Stimulated activated naive CD4-positive, alpha-beta T cell treated with Interleukin-2 at 50 U/mL for 16 hours (primary cell): ENCODE measurements around the gene TBCD.
A peak's percentile ranks its signal among the peaks of the same experiment; 100 is the strongest.

Source experiments
- DNase-seq: peaks from one replicate; lab custom pipeline; 2025; lab: John Stamatoyannopoulos, UW

The TBCD gene

DNA sequence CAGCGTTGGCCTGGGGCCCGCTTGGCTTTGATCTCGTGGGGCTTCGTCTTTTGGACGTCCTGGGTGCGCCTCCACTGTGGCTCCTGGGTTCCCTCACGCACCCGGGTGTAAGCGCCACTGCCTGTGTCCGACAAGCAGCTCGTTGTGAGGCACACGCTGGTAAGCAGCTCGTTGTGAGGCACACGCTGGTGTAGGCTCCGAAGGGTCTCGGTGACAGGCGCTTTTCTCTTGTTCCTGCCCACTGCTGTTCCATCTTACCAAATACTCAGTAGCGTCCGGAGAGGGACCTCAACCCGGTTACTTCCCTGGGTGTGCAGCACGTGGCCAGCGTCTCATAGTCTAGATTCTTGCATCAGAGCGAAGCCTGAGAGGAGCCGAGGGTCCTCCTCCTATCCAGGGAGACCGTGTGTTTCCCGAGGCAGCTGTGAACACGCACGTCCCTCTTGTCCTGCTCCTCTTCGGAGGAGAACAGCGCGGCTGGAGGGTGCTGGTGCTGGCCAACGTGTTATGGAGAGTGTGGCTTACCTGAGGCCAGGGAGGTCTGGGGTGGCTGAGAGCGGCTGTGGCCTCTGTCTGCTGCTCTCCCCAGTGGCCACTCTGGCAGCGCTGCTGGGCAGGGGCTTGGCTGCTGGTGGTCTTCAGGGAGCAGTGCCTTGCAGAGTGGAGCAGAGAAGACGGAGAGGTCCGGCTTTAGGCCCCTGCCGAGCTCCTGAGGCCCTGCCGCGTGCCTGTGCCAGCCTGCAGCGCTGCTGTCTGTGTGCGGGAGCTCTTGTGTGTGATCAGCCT is 120.1 kb downstream of the TBCD start:
- DNase-seq = no peak

GRCh38 chr17:82872591-82873520 is 121.0 kb downstream of the TBCD start:
- no peak for DNase-seq

- DNase-seq = no peak
These were observed 121.7 kb downstream of the TBCD start for GRCh38 chr17:82873521-82873920.

- no peak for DNase-seq
These were observed 122.4 kb downstream of the TBCD start for GRCh38 chr17:82874011-82874835.

- DNase-seq = no peak
These were observed 123.6 kb downstream of the TBCD start for GRCh38 chr17:82875407-82875856.

DNA sequence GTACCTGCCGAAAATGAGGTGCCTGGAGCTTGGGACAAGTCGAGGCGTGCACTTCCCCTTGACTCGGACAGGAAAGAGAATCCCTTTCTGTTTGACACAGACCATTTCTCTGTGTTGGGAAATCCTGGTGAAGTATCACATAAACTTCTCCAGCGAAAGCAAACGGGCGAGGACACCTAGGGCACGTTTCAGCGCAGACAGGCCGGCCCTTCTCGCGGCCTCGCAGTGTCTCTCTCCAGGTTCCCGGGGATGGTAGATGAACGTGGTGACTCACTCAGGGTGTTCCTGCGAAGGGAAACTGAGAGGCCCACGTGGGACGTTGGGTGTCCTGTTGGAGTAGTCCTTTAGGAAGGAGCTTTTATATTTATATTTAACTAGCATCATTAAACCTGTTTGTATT is 124.3 kb downstream of the TBCD start:
- no peak for DNase-seq

DNA sequence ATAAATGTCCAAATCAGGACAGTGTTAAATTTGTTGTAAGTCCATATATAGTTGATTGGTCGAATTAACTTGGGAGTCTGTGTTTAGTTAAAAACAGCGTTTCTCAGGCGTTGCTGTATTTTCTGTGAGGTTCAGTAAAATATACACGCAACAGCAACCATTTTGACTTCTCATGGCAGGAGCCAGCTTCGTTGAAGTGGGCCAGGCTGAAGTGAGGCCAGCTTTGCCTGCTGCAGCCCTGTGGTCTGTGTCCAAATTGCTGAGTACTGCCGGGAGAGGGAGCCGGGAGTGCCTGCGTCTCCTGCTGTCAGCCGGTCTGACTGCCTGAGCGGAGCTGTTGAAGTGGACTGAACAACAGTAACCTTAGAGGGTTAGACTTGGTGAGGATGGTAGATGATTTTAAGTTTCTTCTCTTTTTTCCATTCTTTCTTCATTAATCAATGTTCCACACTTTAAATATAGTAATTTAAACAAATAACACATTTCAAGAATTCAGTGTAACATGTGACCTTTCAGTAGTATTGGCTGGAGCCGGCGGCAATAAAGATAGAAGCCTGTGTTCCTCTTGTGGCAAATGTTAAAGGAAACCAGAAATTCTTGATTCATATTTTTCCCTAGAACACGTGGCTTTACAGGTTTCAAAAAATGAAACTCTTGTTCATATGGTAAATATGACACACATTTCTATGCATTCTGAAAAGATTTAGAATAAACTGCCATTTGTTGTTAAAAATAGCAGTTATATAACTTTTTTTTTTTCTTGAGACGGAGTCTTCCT is 124.9 kb downstream of the TBCD start:
- no peak for DNase-seq

- DNase-seq = no peak
These were observed 126.7 kb downstream of the TBCD start for GRCh38 chr17:82878527-82878926.

GRCh38 chr17:82879241-82879640 is 127.4 kb downstream of the TBCD start:
- DNase-seq = no peak

DNA sequence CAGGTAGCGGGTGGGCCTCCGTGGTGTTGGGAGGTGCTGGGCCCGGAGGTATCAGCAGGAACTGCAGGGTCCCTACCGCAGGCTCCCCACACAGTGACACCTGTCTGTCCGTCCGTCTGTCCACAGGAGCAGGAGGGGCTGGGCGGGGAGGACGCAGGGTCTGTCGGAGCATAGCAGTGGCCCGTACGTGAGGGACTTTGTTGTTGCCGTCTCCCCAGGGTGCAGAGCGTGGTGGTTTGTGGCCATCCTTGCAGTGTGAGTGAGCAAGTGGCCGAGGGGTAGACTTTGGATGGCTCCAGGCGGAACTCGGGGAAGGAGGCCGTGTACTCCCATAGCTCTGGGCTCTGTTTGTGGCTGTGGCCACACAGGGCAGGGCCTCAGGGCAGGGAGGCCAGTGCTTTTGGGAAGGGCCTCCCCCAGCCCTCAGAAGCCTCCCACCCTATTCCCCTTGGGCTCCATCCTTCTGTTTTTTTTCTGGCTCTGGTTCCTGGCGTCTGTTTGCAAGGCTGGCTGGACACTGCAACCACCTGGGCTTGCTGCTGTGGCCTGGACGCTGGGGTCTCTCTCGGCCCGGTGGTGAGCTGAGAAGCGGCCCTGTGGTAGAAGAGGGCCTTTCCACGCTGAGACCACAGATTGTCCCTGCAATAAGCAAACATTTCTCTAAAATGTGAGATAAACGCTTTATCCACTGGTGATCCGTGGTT is 128.9 kb downstream of the TBCD start:
- DNase-seq = no peak

DNA sequence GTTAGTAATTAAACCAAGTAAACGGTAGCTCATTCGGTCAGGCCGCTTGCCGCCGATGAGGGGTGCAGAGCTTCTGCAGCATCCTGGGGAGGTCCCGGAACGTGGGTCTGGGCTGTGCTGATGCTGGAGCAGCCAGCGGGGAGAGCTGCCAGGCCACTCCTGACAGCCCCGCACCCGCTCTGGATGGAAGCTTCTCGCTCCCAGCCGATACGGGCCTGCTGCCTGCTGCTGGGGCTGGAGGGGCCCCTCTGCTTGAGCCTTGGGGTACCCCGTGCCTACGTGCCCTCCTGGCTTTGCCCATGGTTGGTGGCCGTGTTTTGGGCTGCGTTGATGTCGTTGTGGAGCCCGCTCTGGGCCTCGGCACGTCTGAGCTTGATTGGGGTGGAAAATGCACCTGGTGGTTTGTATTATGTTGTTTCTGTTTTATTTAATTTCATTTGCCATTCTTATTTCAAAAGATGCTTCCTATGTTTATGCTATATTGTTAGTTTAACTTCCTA is 129.5 kb downstream of the TBCD start:
- DNase-seq = no peak

DNA sequence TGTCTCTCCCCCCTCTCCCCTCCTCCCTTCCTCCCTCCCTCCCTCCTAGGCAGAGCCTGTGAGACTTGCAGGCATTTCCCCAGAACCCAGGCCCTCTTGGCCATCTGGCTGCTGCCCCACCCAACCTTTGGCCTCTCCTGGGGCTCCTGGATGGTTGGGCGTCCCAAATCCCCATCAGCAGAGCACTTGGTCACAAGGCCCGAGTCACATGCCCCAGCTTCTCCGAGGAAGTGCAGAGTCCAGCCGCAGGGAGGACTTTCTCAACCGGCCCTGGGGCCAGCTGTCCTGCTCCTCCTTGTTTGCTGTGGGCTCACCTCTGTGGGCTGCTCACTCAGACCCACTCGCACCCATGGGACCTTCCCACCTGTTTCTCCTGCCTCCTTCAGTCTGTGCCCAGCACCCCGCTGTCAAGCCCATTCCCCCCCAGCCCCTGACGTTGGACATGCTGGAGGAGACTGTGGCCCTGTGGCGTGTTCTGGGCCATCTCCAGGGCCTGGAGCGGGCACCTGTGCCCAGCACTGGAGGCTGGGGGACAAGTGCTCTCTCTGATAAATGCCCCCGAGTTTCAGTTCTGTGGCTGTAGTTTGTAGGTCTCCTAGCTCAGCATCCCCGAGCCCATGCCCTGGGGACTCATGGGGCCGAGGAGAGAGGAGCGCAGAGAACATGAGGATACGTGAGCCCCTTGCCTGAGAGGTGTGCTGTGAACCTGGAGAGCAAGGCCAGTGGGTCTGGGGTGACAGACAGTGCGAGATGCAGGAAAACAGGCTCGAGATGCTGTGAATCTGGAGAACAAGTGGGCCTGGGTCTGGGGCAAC is 130.2 kb downstream of the TBCD start:
- DNase-seq = no peak

DNA sequence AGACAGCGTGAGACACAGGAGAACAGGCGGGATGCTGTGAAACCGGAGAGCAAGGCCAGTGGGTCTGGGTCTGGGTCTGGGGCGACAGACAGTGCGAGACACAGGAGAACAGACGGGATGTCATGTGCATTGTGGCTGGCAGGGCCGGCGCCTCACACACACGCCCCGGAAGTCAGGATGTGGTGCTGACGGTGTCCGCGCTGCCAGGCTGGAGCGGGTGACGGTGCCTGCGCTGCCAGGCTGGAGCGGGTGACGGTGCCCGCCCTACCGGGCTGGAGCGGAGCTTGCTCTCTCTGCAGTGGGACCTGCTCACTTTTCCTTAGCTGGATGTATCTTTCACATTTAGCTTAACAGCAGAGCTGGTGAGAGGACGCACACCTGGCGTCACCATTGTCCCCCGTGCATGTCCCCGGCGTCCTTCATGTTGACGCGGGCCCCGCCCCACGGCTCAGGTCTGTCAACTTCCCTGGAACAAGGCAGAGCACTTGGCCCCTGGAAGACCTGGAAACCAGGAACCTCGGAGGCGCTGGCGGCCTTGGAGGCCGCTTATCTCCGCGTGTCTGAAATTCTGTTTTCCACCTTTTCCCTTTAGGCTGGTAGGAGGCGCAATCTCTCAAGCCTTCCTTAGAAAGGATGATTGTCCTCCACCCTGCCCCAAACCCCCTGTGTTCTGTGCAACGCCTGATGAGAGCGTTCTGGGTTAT is 131.0 kb downstream of the TBCD start:
- peak; percentile 70 for DNase-seq

DNA sequence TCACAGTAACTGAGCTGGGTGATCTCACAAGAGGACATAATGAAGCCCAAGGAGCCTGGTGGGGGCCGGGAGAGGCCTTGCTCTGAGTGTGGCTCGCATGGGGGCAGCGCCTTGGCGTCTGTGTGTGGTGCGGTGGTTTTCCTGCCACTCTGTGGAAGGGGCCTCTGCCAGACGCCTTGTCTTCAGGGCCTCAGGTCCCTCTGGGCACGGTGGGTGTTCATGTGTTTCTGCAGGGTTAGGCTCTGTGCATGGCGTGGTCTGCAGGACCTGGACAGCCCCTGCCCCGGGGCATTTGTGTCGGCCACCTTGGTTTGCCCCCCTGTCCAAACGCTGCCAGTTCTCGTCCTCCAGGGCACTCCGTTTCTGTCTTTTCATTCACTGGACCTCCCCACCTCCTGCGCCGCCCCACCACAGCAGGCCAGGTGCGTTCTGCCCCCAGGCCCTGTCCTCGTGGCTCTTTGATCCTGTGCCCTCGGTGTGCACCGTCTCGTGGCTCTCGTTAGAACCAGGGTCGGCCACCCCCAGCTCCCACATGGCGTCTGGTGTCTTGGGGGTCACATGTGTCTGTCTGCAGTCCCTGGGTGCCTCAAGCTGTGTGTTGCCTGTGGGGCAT is 131.7 kb downstream of the TBCD start:
- no peak for DNase-seq

DNA sequence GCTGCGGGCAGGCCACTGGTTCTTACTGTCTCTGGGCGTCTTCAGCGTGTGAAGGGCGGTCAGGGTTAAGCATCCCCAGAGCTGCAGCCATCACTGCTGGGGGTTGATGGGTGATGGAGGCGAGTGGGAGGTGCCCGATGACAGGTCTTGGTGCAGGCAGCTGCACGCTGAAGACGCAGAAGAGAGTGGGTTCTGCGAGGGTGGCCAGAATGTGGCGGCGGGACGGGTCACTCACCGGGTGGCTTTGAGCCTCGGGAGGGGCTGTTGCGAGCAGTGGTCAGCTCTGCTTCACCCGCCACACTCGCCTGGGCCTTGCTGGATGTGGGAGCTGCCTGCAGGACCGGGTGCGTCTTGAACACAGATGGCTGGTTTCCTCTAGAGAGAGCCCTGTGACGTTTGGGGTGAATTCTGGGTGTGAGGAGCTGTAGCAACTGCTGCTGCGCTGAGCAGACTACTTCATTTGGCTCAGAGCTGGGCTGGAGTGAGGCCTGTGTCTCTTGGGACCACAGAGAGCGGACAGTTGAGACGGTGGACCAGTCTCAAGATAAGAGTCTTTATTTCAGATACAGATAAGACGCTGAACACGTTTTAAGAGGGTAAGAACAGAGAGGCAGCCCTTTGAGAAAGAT is 132.6 kb downstream of the TBCD start:
- no peak for DNase-seq

DNA sequence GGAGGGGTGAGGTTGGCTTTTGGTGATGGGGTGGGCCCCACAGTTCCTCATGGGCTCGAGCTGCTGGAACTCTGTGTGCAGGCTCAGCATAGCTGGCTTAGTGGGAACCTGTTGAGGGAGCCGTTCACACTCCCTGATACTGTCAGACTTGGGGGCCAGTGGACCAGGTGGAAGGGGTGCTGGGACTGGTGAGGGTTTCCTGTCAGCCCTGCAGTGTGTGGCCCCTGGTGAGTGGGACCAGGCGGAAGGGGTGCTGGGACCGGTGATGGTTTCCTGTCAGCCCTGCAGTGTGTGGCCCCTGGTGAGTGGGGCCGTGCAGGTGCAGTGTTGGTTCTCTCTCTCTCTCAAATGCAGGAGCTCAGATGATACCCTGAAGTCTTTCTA is 133.1 kb downstream of the TBCD start:
- no peak for DNase-seq

DNA sequence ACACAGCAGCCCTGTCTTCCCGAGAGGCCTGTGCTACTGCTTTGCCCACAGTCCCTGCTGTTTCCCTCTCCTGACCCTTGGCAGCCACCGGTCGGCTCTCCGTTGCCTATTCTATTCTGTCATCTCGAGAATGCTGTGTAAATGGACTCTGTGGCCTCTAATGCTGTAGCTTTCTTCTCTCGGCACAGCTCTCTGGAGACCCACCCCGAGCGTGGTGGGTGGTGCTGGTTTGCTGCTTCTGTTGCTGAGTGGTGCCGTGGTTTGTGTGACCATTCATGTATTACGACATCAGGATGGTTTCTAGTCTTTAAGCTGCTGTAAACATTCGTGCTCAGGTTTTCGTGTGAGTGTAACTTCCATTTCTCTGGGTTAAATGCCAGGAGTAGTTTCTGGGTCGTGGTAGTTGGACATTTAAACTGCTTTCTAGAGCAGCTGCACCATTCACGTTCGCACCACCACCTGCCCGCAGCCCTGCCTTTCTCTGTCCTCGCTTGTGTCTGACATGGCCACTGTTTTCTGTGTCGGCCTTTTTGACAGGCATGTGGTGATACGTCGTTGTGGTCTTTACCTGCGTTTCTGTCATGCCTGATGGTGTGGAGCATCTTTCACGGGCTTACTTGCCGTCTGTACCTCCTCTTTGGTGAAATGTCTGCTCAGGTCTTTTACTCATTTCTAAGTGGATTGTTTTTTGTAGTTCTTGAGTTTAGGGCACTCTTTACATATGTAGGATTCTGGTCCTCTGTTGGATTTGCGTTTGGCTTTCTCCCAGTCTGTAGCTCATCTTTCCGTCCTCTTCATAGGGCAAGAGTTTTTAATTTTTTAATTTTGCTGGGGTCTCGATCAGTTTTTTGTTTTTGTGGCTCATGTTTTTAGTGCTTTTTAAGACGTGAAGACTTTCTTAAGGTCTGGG is 135.6 kb downstream of the TBCD start:
- DNase-seq = no peak
